MM.1S (cell line): ENCODE data around the gene TSPAN3.

Experiments used
- DNase-seq: peaks from one replicate; pipeline ENCODE4 v3.0.0-alpha.2; 2015
- H2AFZ ChIP-seq: fragments of 300-600 bp; sonication (generic); 2 replicates; pipeline ENCODE4 v1.6.0; 2016; ENCODE audit warnings: antibody characterized with exemption, low read length
- H3F3A ChIP-seq: fragments of 300-600 bp; sonication (generic); 2 replicates; pipeline ENCODE4 v1.6.1; 2016; ENCODE audit warnings: mild to moderate bottlenecking, antibody characterized with exemption, low read length, moderate library complexity, mixed read lengths; ENCODE audit not compliant: insufficient read depth
- H3K27ac ChIP-seq: fragments of 300-600 bp; sonication (generic); 2 replicates; pipeline ENCODE4 v1.5.1; 2016; ENCODE audit warnings: mild to moderate bottlenecking, low read length
- H3K27me3 ChIP-seq: fragments of 300-600 bp; sonication (generic); replicated peaks from 2 replicates; pipeline ENCODE4 v1.6.0; 2016; ENCODE audit warnings: low read length; ENCODE audit not compliant: insufficient read depth
- H3K36me3 ChIP-seq: fragments of 300-600 bp; sonication (generic); replicated peaks from 2 replicates; pipeline ENCODE4 v1.6.1; 2016; ENCODE audit warnings: mild to moderate bottlenecking, low read length, mixed read lengths; ENCODE audit not compliant: insufficient read depth
- H3K4me1 ChIP-seq: fragments of 300-600 bp; sonication (generic); 2 replicates; pipeline ENCODE4 v1.6.1; 2016; ENCODE audit warnings: low read length, mixed read lengths
- H3K4me2 ChIP-seq: fragments of 300-600 bp; sonication (generic); 2 replicates; pipeline ENCODE4 v1.6.0; 2016; ENCODE audit warnings: low read depth, low read length
- H3K4me3 ChIP-seq: fragments of 300-600 bp; sonication (generic); 2 replicates; pipeline ENCODE4 v1.5.1; 2016; ENCODE audit warnings: low read length, mixed read lengths
- H3K79me2 ChIP-seq: fragments of 300-600 bp; sonication (generic); 2 replicates; pipeline ENCODE4 v1.6.1; 2016; ENCODE audit warnings: mixed run types, low read length, mixed read lengths
- H3K9ac ChIP-seq: fragments of 300-600 bp; sonication (generic); 2 replicates; pipeline ENCODE4 v1.6.1; 2016; ENCODE audit warnings: low read length, mixed read lengths
- H3K9me2 ChIP-seq: fragments of 300-600 bp; sonication (generic); replicated peaks from 2 replicates; pipeline ENCODE4 v1.6.1; 2016; ENCODE audit warnings: mild to moderate bottlenecking, low read length, mixed read lengths; ENCODE audit not compliant: insufficient read depth
- H3K9me3 ChIP-seq: fragments of 300-600 bp; sonication (generic); replicated peaks from 2 replicates; pipeline ENCODE4 v1.6.1; 2016; ENCODE audit warnings: mild to moderate bottlenecking, low read length, mixed read lengths; ENCODE audit not compliant: insufficient read depth
- H4K20me1 ChIP-seq: fragments of 300-600 bp; sonication (generic); 2 replicates; pipeline ENCODE4 v1.6.1; 2016; ENCODE audit warnings: mild to moderate bottlenecking, low read length, moderate library complexity, mixed read lengths; ENCODE audit not compliant: insufficient read depth
- EZH2 ChIP-seq: fragments of 300-600 bp; sonication (generic); optimal IDR thresholded peaks from 2 replicates; pipeline ENCODE3; 2017; ENCODE audit warnings: low read depth, mild to moderate bottlenecking, antibody characterized with exemption, low read length, mixed read lengths
- EZH2phosphoT487 ChIP-seq: fragments of 300-600 bp; sonication (generic); IDR thresholded peaks from 2 replicates; pipeline ENCODE4 v1.6.1; 2018; ENCODE audit warnings: antibody characterized with exemption, low read length
- TF ChIP-seq, protein P1 (sequence below): fragments of 300-600 bp; sonication (generic); IDR thresholded peaks from 2 replicates; pipeline ENCODE4 v1.5.1; 2016; ENCODE audit warnings: antibody characterized with exemption, low read length, mixed read lengths

Gene TSPAN3

DNA sequence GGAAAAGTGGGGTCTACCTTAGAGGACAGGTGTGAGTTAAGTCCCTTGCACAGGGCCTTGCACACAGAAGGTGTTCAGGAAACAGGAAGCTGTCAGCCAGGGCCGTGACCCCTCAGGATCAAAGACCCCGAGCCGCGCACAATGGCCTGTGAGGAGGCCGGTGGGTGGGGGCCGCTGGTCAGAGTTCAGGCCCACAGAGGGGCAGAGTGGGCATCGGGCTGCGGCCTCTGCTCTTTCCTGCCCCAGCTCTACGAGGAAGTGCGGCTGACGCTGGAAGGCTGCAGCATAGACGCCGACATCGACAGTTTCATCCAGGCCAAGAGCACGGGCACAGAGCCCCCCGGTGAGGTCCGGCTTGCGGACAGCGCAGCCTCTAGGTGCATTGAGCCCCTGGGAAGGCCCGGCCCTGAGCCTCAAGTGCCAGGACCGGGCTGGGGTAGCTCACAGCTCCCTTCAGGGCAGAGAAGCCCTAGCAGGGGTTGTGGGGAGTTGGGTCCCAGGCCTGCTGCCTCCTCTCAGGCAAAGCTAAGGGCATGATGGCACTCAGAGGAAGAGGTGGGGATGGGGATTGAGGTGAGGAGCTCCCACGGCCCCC, 38.8 kb downstream of the TSPAN3 start:
- Histone ChIP-seq H3F3A (no peaks in the 10 kb centered on the region), H3K9ac (no peak overlapping the region), H3K27ac (no peak overlapping the region), H3K9me3 (no peaks in the 10 kb centered on the region), H2AFZ (no peak overlapping the region), H3K9me2 (no peaks in the 10 kb centered on the region), H3K4me2 (no peak overlapping the region), H3K4me3 (no peak overlapping the region), H4K20me1 (no peaks in the 10 kb centered on the region), H3K4me1 (0 out of 2 replicates have a peak, but pooled peaks cover 3% of the 10 kb centered on the region), H3K36me3 (no peaks in the 10 kb centered on the region), H3K27me3 (no peaks in the 10 kb centered on the region), H3K79me2 (no peaks in the 10 kb centered on the region)
- no peak for TF ChIP-seq EZH2phosphoT487
- TF ChIP-seq, protein P1, sequence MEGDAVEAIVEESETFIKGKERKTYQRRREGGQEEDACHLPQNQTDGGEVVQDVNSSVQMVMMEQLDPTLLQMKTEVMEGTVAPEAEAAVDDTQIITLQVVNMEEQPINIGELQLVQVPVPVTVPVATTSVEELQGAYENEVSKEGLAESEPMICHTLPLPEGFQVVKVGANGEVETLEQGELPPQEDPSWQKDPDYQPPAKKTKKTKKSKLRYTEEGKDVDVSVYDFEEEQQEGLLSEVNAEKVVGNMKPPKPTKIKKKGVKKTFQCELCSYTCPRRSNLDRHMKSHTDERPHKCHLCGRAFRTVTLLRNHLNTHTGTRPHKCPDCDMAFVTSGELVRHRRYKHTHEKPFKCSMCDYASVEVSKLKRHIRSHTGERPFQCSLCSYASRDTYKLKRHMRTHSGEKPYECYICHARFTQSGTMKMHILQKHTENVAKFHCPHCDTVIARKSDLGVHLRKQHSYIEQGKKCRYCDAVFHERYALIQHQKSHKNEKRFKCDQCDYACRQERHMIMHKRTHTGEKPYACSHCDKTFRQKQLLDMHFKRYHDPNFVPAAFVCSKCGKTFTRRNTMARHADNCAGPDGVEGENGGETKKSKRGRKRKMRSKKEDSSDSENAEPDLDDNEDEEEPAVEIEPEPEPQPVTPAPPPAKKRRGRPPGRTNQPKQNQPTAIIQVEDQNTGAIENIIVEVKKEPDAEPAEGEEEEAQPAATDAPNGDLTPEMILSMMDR = no peak
- TF ChIP-seq EZH2 = no peak
- DNase-seq = no peak

DNA sequence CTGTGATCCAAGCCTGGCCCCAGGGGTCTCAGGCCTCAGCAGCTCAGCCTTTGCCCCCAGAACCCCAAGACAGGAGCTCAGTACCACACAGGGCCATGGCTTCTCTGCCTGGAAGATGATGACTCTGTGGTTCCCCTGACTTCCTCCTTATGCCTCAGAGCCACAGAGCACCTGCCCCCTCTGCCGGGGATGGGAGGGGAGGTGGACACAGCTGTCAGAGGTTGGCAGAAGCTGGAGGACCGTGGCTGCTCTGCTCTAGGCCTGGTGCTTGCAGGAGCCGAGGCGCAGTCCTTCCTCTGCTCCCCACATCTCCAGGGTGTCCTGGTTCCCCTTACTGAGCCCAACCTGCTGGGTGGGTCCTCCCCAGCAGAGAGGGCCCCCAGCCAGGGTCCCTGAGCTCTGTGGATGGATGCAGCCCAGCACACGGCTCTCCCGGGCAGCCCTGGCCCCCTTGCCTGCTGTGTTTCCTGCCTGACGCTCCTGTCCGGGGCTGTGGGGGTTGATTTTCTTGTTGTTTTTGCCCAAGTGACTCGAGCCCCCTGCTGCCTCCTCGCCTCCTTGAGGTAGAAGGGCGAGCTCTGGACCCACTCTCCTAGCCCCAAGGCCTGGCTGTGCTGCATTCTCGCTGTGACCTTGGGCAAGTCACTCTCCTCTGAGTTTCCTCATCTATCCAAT, 39.4 kb downstream of the TSPAN3 start:
- no peaks in the 10 kb centered on the region for H3K79me2 ChIP-seq
- DNase-seq = peak; percentile 66
- 0 out of 2 replicates have a peak, but pooled peaks cover 3% of the 10 kb centered on the region for H3K4me1 ChIP-seq
- no peaks in the 10 kb centered on the region for H3K27me3 ChIP-seq
- no peak overlapping the region for H3K4me3 ChIP-seq
- no peaks in the 10 kb centered on the region for H3K9me3 ChIP-seq
- no peak for TF ChIP-seq EZH2
- TF ChIP-seq EZH2phosphoT487 = no peak
- TF ChIP-seq, protein P1 = peak; percentile 38
- H4K20me1 ChIP-seq = no peaks in the 10 kb centered on the region
- H3K9ac ChIP-seq = no peak overlapping the region
- no peaks in the 10 kb centered on the region for H3K9me2 ChIP-seq
- H3K36me3 ChIP-seq = no peaks in the 10 kb centered on the region
- no peaks in the 10 kb centered on the region for H3F3A ChIP-seq
- H3K27ac ChIP-seq = no peak overlapping the region
- no peak overlapping the region for H2AFZ ChIP-seq
- no peak overlapping the region for H3K4me2 ChIP-seq

DNA sequence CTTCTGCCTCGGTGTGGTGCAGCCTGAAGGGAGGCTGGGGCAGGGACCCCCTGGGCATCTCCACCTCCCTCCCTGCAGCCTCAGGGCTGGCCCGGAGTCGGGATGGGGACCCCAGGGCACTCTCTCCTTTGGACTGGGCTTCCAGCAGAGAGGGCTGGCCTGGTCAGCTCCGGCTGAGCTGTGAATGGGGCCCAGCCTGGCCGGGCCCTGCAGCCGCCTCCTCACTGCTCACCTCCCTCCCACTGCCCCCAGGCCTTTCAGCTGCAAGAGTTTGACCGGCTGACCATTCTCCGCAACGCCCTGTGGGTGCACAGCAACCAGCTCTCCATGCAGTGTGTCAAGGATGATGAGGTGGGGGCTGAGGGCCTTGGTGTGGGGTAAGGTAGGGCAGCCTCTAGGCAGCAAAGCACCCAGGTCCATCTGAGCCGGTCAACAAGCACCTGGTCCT, 40.0 kb downstream of the TSPAN3 start:
- H3K9ac ChIP-seq = no peak overlapping the region

More for the DNA sequence above, 40.0 kb downstream of the TSPAN3 start:
- H3K4me3 ChIP-seq = no peak overlapping the region
- TF ChIP-seq EZH2phosphoT487 = no peak
- TF ChIP-seq, protein P1 = no peak
- no peak for TF ChIP-seq EZH2
- no peak overlapping the region for H3K27ac ChIP-seq
- H4K20me1 ChIP-seq = no peaks in the 10 kb centered on the region
- no peaks in the 10 kb centered on the region for H3K9me2 ChIP-seq
- H3K4me2 ChIP-seq = no peak overlapping the region
- DNase-seq = no peak
- no peak overlapping the region for H2AFZ ChIP-seq
- no peaks in the 10 kb centered on the region for H3K27me3 ChIP-seq
- no peaks in the 10 kb centered on the region for H3K79me2 ChIP-seq
- 0 out of 2 replicates have a peak, but pooled peaks cover 3% of the 10 kb centered on the region for H3K4me1 ChIP-seq
- H3K9me3 ChIP-seq = no peaks in the 10 kb centered on the region
- H3K36me3 ChIP-seq = no peaks in the 10 kb centered on the region
- H3F3A ChIP-seq = no peaks in the 10 kb centered on the region
